HG02610 (cell line): ENCODE data around the gene CD300LG.

Source experiments
- ATAC-seq: cut with Tn5 transposase; IDR thresholded peaks from one replicate; pipeline ENCODE4 v1.9.1; 2021; ENCODE audit warnings: mild to moderate bottlenecking, moderate library complexity; ENCODE audit not compliant: unreplicated experiment

CD300LG gene

DNA sequence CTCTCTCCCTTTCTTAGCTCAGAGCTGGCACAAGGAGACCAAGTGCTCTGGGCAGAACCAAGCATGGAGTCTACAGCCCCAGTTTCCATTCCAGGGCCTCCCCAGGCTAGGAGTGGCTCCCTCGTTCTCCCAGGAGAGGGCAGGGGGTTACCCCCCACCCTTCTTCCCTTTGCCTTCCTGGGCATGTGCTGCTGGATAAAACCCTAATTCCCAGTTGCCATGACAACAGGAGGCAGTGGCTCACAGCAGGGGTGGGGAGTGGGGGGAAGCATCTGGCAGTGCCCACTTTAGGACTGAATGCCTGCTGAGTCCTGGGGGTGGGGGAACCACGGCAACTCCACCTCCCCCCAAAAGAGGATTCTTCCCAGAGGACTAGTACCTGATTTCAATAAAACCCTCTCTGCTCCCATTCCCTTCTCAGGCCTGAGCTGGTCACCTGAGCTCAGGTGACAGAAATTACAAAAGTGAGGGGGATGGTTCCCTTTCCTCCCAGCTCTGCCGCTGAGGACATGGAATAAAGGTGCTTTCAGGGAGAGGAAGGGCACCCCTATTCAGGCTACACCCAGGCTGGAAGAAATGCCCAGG is 58.5 kb downstream of the CD300LG start:
- no peak for ATAC-seq

GRCh38 chr17:43905985-43906852 is 59.2 kb downstream of the CD300LG start:
- no peak for ATAC-seq

DNA sequence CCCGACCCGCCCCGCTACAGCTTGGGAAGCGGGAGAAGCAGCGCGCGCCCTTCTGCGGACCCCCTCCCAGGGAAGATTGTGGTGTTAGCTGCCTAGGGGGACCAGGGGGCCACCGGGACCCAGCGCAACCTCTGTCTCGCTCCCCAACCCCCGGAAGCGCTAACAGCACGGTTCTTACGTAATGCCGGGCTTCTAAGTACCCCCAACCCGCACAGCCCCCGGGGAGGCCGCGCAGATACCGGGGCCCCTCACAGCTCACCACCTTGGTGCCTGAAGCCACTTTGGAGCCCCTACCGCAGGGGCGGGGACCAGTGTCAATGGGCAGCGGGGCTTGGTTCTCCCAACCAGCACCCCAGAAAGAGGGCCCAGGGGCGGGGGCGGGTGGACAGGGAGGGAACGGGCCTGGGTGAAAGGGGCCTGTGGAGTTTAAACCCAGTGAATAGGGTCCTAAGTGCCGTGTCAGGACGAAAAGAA is 60.0 kb downstream of the CD300LG start:
- no peak for ATAC-seq

DNA sequence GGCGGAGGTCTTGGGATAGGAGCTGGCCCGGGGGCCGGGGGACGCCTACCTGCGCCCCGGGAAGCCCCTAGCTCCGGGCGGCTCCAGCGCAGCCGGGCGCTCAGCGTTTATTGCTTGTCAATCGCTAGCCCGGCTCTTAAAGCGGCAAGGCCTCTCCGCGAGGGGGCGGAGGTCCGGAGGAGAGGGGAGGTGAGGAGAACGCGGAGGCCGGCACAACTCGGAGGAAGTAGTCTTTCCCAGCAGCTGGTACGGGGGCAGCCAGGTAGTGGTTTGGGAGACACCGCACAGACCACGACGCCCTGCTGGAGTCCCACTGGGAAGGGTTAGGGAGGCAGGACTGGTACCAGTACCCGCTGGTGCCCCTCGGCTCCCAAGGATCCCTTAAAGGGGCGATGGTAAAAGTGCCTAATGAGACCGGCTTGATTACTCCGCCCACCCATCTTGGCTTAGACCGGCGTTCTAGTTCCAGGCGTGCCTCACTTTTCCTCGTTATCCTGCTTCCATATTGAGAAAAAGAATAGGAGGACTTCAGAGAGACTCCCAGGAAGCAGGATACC is 60.5 kb downstream of the CD300LG start, which contains the start of gene MPP2:
TSS of gene MPP2 (minus strand) at position 112 of the 557 bp plus-strand sequence. CDS start 3,076 bp downstream, outside the sequence.
- ATAC-seq, result no peak

- no peak for ATAC-seq
Measured at GRCh38 chr17:43907998-43908721, 61.2 kb downstream of the CD300LG start.

- ATAC-seq, result no peak
Measured at GRCh38 chr17:43909537-43910231, 62.7 kb downstream of the CD300LG start.

- no peak for ATAC-seq
Measured at GRCh38 chr17:43911904-43912303, 64.9 kb downstream of the CD300LG start.

DNA sequence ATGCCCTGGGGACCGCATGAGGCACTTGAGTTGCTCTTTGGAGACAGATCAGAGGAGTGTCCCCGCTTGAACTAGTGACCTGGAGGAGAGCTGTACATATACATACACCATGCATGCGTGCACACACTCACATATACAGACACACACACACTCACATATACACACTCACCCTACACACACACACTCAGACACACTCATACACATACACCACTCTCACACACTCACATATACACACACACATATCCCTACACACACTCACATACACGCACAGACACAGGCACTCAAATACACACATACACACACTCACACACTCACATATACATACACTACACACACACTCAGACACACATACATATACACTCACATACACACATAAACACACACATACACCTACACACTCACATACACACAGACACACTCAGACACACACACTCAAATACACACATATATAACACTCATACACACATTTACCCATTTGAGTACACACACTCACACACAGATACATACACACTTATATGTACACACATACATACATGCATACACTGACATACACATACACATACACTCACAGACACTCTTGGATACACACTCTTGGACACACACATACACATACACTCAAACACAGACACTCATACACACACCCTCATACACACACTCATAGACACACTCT is 65.8 kb downstream of the CD300LG start:
- no peak for ATAC-seq
